BJ (cell line): ENCODE data around the gene DNM3. TPM values are rescaled to one million over a fixed set of nuclear protein-coding genes. Genes with fewer than 3 reads are reported as not detected.

Experiments used
- CTCF ChIA-PET: fragments of 350-600 bp; formaldehyde crosslinking; extraction: SDS; loops from one replicate; lab custom pipeline; 2021; ENCODE audit warnings: antibody characterized with exemption, inconsistent platforms; lab: Yijun Ruan, JAX
- POLR2A ChIA-PET: fragments of 300-600 bp; sonication (Branson Sonifier 250); formaldehyde crosslinking; extraction: SDS; loops from one replicate; lab custom pipeline; 2021; ENCODE audit warnings: antibody characterized with exemption; lab: Charles Lee
- DNase-seq: peaks from one replicate; pipeline ENCODE4 v3.0.0-alpha.2; 2011; ENCODE audit warnings: low read depth
- H3K27me3 ChIP-seq: 2 replicates; pipeline ENCODE4 v1.6.0; 2011; ENCODE audit warnings: low read length; ENCODE audit not compliant: control insufficient read depth, insufficient read depth
- H3K36me3 ChIP-seq: 2 replicates; pipeline ENCODE4 v1.5.1; 2011; ENCODE audit warnings: low read length; ENCODE audit not compliant: control insufficient read depth, insufficient read depth
- H3K4me3 ChIP-seq: 2 replicates; pipeline ENCODE4 v1.5.1; 2011; ENCODE audit warnings: low read depth, mild to moderate bottlenecking, control low read depth, low read length
- CTCF ChIP-seq: IDR thresholded peaks from 2 replicates; pipeline ENCODE4 v1.5.1; 2011; ENCODE audit warnings: low read depth, mild to moderate bottlenecking, control low read depth, inconsistent platforms, low read length, moderate library complexity; ENCODE audit not compliant: insufficient read depth
- polyA plus RNA-seq: library from polyadenylated mRNA; depleted of rRNA; stranded (reverse); fragments of >200 nt; gene quantifications from 2 replicates; pipeline ENCODE4 v1.2.3, GENCODE V29; 2011

DNM3 gene
- polyA plus RNA-seq, 1 experiment = 0.26 TPM

GRCh38 chr1:172446547-172446946, 605.2 kb downstream of the DNM3 start:
- DNase-seq = no peak
- no peaks in the 10 kb centered on the region for H3K27me3 ChIP-seq
- POLR2A ChIA-PET = no interaction called here
- H3K36me3 ChIP-seq = peaks cover 1% of the 10 kb centered on the region; the same call in 1 of the 2 replicates
- no peak overlapping the region for H3K4me3 ChIP-seq
- CTCF ChIA-PET = no interaction called here
- no peak for TF ChIP-seq CTCF

DNA sequence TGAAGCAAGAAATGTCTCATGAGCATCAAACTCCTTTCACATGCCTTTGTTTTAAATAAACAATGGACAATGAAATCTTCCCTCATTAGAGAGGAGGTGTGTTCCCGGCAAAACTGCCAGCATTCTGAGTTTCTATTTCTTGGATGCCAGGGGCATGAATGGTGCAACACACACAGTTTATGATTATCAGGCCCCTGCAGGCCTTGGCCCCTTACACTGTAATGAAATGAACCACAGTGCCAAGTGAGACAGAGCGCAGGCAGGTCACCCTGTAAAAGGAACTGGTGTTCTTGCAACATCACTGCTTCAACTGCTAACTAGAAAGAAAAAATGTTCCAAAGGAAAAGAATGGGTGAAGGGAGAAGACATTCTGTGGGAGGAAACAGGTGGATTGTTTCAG, 606.3 kb downstream of the DNM3 start:
- H3K27me3 ChIP-seq = no peaks in the 10 kb centered on the region
- ChIA-PET POLR2A (no interaction called here), CTCF (interaction anchor here (0.6 to 4.8 kb wide), 3 partner anchors 12 to 915 kb away, joined by 3 to 36 read pairs (median 3); no protein-coding TSS in a partner anchor)
- no peaks in the 10 kb centered on the region for H3K36me3 ChIP-seq
- no peak for DNase-seq
- TF ChIP-seq CTCF = no peak
- no peak overlapping the region for H3K4me3 ChIP-seq

DNA sequence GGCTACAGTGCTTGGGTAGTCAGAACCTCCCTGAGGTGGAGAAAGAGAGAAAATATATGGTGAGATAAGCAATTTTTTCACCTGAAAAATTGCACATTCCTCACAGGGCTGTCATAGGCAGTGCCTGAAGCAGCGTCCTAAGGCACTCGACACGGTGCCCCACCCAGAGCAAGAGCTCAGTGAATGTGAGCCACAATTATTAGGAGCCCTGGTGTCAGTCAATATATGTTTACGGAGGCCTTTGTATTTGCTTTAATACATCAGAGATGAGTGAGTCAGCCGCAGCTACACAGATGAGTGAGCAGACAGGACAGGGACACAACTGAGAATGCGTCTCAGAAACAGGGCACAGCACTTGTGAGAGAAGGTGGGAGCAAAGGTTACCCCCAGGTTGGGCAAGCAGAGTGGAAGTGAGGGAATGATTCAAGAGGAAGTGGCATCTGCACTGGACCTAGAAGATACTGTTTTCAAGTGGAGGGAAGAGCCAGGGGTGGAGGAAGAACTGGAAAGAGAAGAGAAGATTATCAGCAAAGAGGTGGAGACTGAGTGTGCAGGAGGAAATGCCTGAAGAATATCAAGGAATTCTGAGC, 607.8 kb downstream of the DNM3 start:
- TF ChIP-seq CTCF = no peak
- CTCF ChIA-PET = interaction anchor here (0.6 to 4.8 kb wide), 5 partner anchors 14 to 447 kb away, joined by 3 to 36 read pairs (median 6); no protein-coding TSS in a partner anchor
- H3K4me3 ChIP-seq = no peak overlapping the region

GRCh38 chr1:172449585-172450523, 608.6 kb downstream of the DNM3 start:
- ChIA-PET POLR2A (no interaction called here), CTCF (interaction anchor here (0.6 to 4.8 kb wide), 18 partner anchors 10 to 1396 kb away, joined by 3 to 36 read pairs (median 4); no protein-coding TSS in a partner anchor)
- no peak overlapping the region for H3K4me3 ChIP-seq
- no peaks in the 10 kb centered on the region for H3K27me3 ChIP-seq
- no peaks in the 10 kb centered on the region for H3K36me3 ChIP-seq
- DNase-seq = no peak
- peak; percentile 87 for TF ChIP-seq CTCF

More for the DNA sequence above, 607.8 kb downstream of the DNM3 start:
- H3K36me3 ChIP-seq = no peaks in the 10 kb centered on the region
- no peak for DNase-seq
- H3K27me3 ChIP-seq = no peaks in the 10 kb centered on the region
- POLR2A ChIA-PET = no interaction called here

GRCh38 chr1:172450524-172450885, 609.2 kb downstream of the DNM3 start:
- no peaks in the 10 kb centered on the region for H3K36me3 ChIP-seq
- DNase-seq = no peak
- H3K27me3 ChIP-seq = no peaks in the 10 kb centered on the region
- ChIA-PET CTCF (interaction anchor here (0.6 to 4.8 kb wide), 18 partner anchors 10 to 1395 kb away, joined by 3 to 36 read pairs (median 4); no protein-coding TSS in a partner anchor), POLR2A (no interaction called here)
- no peak overlapping the region for H3K4me3 ChIP-seq
- TF ChIP-seq CTCF = no peak
